Keratinocyte (primary cell): ENCODE results near the gene CD4. TPM values are rescaled to one million over a fixed set of nuclear protein-coding genes. Genes with fewer than 3 reads are reported as not detected.

Source experiments
- DNase-seq: peaks from one replicate; pipeline ENCODE4 v3.0.0-alpha.2; 2011; ENCODE audit warnings: low read depth, missing footprints, low spot score
- FAIRE-seq: peaks from 2 replicates; lab custom pipeline; 2011; peaks lifted over from hg19 to GRCh38; lab: Jason Lieb, UNC
- H2AFZ ChIP-seq: 2 replicates; pipeline ENCODE4 v1.6.0; 2012; ENCODE audit warnings: low read length, control low read depth, inconsistent platforms; ENCODE audit not compliant: control insufficient read depth
- H3K27ac ChIP-seq: 2 replicates; pipeline ENCODE4 v1.5.1; 2011; ENCODE audit warnings: low read length; ENCODE audit not compliant: control insufficient read depth, insufficient read depth
- H3K27me3 ChIP-seq: 3 replicates; pipeline ENCODE4 v1.6.0; 2011; ENCODE audit warnings: low read length; ENCODE audit not compliant: control insufficient read depth, insufficient read depth; ENCODE audit errors: extremely low read depth
- H3K36me3 ChIP-seq, 2 experiments: 2 replicates in 1 of 2; 3 replicates in 1 of 2; pipeline ENCODE4 v1.5.1; 2011; ENCODE audit warnings: low read length in 2 of 2, mild to moderate bottlenecking in 1 of 2; ENCODE audit not compliant: control insufficient read depth in 2 of 2, insufficient read depth in 2 of 2; ENCODE audit errors: extremely low read depth in 1 of 2
- H3K4me1 ChIP-seq: 3 replicates; pipeline ENCODE4 v1.5.1; 2011; ENCODE audit warnings: low read length; ENCODE audit not compliant: control insufficient read depth, insufficient read depth; ENCODE audit errors: extremely low read depth
- H3K4me2 ChIP-seq: 3 replicates; pipeline ENCODE4 v1.6.0; 2011; ENCODE audit warnings: low read depth, low read length; ENCODE audit not compliant: control insufficient read depth, insufficient read depth; ENCODE audit errors: extremely low read depth
- H3K4me3 ChIP-seq, 3 experiments: fragments of 200-600 bp in 1 of 3; sonication (generic) in 1 of 3; 2 replicates in 2 of 3; 3 replicates in 1 of 3; pipeline ENCODE4 v1.5.1; 2011 to 2016; ENCODE audit warnings: low read length in 3 of 3, mild to moderate bottlenecking in 3 of 3, control low read depth in 2 of 3, inconsistent platforms in 1 of 3, low read depth in 1 of 3, mixed read lengths in 1 of 3, mixed run types in 1 of 3, moderate library complexity in 1 of 3; ENCODE audit not compliant: control insufficient read depth in 2 of 3, insufficient read depth in 2 of 3; ENCODE audit errors: extremely low read depth in 1 of 3
- H3K79me2 ChIP-seq: 2 replicates; pipeline ENCODE4 v1.6.0; 2012; ENCODE audit warnings: low read length; ENCODE audit not compliant: control insufficient read depth, insufficient read depth
- H3K9ac ChIP-seq: 3 replicates; pipeline ENCODE4 v1.6.0; 2011; ENCODE audit warnings: low read length; ENCODE audit not compliant: control insufficient read depth, insufficient read depth; ENCODE audit errors: extremely low read depth
- H3K9me1 ChIP-seq: 3 replicates; pipeline ENCODE4 v1.6.0; 2011; ENCODE audit warnings: low read length; ENCODE audit not compliant: control insufficient read depth, insufficient read depth; ENCODE audit errors: extremely low read depth
- H3K9me3 ChIP-seq: 2 replicates; pipeline ENCODE4 v1.5.1; 2012; ENCODE audit warnings: low read depth, low read length; ENCODE audit not compliant: control insufficient read depth
- H4K20me1 ChIP-seq: 3 replicates; pipeline ENCODE4 v1.6.0; 2011; ENCODE audit warnings: low read length; ENCODE audit not compliant: control insufficient read depth, insufficient read depth; ENCODE audit errors: extremely low read depth
- EZH2 ChIP-seq: IDR thresholded peaks from one replicate; pipeline ENCODE4 v1.6.1; 2012; ENCODE audit warnings: inconsistent platforms, mild to moderate bottlenecking, low read length, moderate library complexity
- dilution Hi-C: fragments of 300-500 bp; cut with MboI; formaldehyde crosslinking; loops from one replicate; pipeline ENCODE4 v1.7.0; 2020; ENCODE audit warnings: low sequenced_read_pairs; ENCODE audit not compliant: extremely low pct_ligation_motif_present
- polyA plus RNA-seq, 5 experiments: library from polyadenylated mRNA; depleted of rRNA in 3 of 5; stranded (reverse) in 3 of 5; stranded (forward) in 1 of 5; unstranded in 1 of 5; fragments of >200 nt; gene quantifications; 1 replicate in 1 of 5; 2 replicates in 3 of 5; 3 replicates in 1 of 5; pipeline versions ENCODE4 v1.2.1 to v1.2.3, GENCODE V29; 2011 to 2012; ENCODE audit warnings: missing spikeins in 2 of 5, low read depth in 1 of 5, low replicate concordance in 1 of 5
- TF ChIP-seq, protein P1 (sequence below), 3 experiments: IDR thresholded peaks in 1 of 3; conservative IDR thresholded peaks in 1 of 3; optimal IDR thresholded peaks in 1 of 3; 2 replicates in 2 of 3; 3 replicates in 1 of 3; pipeline versions ENCODE3 to v1.5.1; 2011; ENCODE audit warnings: low read length in 3 of 3, mild to moderate bottlenecking in 3 of 3, moderate library complexity in 2 of 3, control low read depth in 1 of 3, inconsistent platforms in 1 of 3; ENCODE audit not compliant: insufficient read depth in 2 of 3; ENCODE audit errors: extremely low read depth in 1 of 3

CD4 gene
- polyA plus RNA-seq, 1 donor (not counting 4 experiments of a cell fraction or from before 2014, with no cell fraction given) = 0.01 TPM

DNA sequence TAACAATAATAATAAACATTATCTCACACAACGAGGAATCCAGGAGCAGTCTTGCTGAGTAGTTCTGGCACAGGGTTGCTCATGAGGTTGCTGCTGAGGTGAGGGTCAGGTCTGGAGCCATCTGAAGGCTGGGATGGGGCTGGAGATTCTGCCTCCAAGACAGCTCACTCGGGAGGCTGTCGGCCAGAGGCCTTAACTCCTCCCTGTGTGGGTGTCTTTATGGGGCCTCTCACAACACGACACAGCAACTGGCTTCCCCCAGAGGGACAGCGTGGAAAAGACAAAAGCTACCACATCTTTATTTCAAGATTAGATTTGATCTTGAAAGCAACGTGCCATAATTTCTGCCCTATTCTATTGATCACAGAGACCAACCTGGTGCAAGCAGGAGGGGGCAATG, 7.2 kb upstream of the CD4 start:
- dilution Hi-C loops = no loop called here
- no peak overlapping the region for H2AFZ ChIP-seq
- H3K36me3 ChIP-seq = no peaks in the 10 kb centered on the region
- H3K4me3 ChIP-seq = no peak overlapping the region
- DNase-seq (no peak), FAIRE-seq (no peak)
- H4K20me1 ChIP-seq = no peaks in the 10 kb centered on the region
- no peak overlapping the region for H3K4me2 ChIP-seq
- no peak overlapping the region for H3K27ac ChIP-seq
- peaks cover 14% of the 10 kb centered on the region for H3K27me3 ChIP-seq
- no peaks in the 10 kb centered on the region for H3K9me1 ChIP-seq
- H3K9me3 ChIP-seq = no peaks in the 10 kb centered on the region
- TF ChIP-seq, protein P1, sequence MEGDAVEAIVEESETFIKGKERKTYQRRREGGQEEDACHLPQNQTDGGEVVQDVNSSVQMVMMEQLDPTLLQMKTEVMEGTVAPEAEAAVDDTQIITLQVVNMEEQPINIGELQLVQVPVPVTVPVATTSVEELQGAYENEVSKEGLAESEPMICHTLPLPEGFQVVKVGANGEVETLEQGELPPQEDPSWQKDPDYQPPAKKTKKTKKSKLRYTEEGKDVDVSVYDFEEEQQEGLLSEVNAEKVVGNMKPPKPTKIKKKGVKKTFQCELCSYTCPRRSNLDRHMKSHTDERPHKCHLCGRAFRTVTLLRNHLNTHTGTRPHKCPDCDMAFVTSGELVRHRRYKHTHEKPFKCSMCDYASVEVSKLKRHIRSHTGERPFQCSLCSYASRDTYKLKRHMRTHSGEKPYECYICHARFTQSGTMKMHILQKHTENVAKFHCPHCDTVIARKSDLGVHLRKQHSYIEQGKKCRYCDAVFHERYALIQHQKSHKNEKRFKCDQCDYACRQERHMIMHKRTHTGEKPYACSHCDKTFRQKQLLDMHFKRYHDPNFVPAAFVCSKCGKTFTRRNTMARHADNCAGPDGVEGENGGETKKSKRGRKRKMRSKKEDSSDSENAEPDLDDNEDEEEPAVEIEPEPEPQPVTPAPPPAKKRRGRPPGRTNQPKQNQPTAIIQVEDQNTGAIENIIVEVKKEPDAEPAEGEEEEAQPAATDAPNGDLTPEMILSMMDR (optimal IDR thresholded peaks at IDR 0.05 in 1 of 3, IDR thresholded peaks at IDR 0.05 in 1 of 3, conservative IDR thresholded peaks at IDR 0.05 in 1 of 3; ENCODE audit: extremely low read depth in 1 of 3, insufficient read depth in 2 of 3, low read length in 3 of 3) = no peak
- no peak for TF ChIP-seq EZH2
- peaks cover 8% of the 10 kb centered on the region for H3K4me1 ChIP-seq
- H3K9ac ChIP-seq = no peak overlapping the region
- no peaks in the 10 kb centered on the region for H3K79me2 ChIP-seq

DNA sequence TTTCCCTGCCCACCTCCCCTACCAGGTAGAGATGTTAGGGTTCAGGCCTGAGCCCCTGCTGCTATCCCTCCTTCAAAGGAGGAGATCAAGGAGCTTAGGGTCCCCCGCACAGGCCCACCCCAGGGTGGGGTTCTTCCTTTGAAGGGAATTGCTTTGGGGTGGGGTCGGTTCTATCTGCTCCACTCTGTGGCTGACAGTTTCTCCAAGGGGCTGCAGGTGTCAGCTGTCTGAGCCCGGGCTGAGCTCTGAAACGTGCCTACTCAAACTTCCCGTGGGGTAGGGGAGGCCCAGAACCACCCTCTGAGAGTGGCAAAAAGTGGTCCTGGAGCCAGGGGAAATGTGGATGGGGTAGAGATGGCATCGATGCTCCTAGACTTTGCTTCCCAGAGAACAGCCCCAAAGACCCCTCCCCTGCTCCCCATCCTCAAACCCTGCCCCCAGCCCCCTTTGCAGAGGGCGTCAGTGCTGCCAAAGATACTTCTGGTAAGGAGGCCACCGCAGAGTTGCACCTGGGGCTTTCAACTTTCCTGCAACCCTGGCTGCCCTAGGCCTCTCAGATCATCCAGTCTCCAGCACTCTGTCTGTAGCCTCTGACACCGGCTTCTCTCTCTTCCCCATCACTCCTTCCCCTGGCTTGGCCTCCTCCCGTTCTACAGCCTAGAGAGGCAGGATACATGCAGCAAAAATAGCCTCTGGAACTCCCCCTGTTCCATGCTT, 6.3 kb upstream of the CD4 start:
- Histone ChIP-seq H3K9me1 (no peaks in the 10 kb centered on the region), H4K20me1 (no peaks in the 10 kb centered on the region), H3K4me3 (no peak overlapping the region), H3K79me2 (no peaks in the 10 kb centered on the region), H3K4me1 (peaks cover 8% of the 10 kb centered on the region), H3K9me3 (no peaks in the 10 kb centered on the region), H3K27ac (no peak overlapping the region), H3K36me3 (no peaks in the 10 kb centered on the region), H3K9ac (no peak overlapping the region), H2AFZ (no peak overlapping the region), H3K27me3 (peaks cover 5% of the 10 kb centered on the region), H3K4me2 (no peak overlapping the region)
- TF ChIP-seq, protein P1 (optimal IDR thresholded peaks at IDR 0.05 in 1 of 3, IDR thresholded peaks at IDR 0.05 in 1 of 3, conservative IDR thresholded peaks at IDR 0.05 in 1 of 3; ENCODE audit: extremely low read depth in 1 of 3, insufficient read depth in 2 of 3, low read length in 3 of 3) = no peak
- no peak for TF ChIP-seq EZH2
- dilution Hi-C loops = no loop called here
- DNase-seq = no peak
- FAIRE-seq = no peak
